ENCODE results near the gene HMGB1.

The HMGB1 gene

DNA sequence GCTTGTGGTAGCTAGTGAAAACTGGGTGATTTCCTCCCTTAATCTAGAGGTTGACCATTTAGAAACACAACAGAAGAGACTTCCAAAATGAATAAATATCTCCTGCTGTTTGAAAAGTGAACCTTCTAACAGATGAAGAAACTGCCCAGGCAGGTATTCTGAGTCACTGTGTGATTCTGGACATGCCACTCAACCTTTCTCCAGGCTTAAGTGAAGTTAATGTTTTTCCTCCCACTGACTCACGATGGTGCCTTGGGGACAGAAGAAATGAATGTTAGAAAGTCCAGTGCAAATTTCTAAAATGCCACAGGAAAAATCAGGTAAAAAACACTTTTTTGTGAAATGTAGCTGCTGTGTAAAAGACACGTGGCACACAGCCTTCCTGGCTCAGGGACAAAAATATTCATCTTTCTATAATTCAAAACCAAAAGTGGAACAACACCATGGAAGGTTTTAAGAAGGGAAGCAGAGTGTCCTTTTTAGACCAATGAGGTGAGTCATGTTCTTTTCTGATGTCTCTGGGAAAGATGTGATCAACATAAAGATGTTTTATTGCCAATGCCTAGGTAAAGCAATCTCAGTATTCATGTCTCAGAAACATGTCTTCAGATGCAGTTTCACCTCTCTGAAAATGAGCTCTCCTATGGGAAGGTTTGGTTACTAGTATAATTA is 34.3 kb downstream of the HMGB1 start:
- FAIRE-seq: no peak
- peak; percentile 16 for DNase-seq (ENCODE audit: low spot score)

DNA sequence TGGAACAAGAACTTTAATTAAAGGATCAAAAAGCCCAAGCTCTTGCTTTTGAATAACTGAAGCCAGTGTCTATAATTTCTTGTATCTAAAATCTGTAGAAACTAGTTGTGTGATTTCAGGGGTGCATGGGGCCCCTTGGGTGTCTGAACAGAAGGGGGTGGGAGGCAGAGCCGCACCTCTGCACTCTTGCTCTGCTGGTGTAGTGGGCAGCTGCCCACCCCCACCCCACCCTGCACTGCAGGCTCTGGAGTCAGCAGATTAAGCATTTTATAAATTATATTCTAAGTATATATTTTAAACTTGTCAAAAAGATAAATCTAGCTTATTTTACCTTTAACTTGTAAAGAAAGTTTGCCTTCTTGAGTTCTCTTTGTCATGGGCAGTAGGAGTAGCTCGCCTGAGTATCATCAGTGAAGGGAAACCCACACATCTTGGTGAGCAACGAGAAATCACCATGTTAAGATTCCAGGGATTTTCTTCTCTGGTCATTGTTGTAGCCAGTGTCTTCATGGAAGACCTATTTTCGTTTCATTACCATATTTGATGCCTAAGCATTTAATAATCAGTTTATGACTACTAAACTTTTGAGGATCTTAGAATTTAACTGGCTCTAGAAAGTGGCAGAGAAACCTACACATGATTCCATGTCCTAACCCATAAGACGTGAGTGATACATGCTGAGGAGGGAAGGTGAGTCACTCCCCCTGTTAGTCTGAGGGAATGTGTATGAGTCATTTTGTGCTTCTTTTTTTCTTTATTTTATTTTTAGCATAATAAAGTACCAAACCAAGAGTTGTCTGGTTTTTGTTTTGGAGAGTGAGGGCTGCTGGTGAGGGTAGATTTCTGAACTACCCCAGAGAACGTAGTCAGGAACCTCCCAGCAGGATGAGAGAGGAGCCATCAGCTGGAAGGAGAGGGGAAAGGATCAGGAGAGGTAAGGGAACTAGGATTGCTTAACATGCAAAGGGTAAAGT is 35.7 kb downstream of the HMGB1 start:
- FAIRE-seq (no peak), DNase-seq (ENCODE audit: low spot score) (peak; percentile 60)

DNA sequence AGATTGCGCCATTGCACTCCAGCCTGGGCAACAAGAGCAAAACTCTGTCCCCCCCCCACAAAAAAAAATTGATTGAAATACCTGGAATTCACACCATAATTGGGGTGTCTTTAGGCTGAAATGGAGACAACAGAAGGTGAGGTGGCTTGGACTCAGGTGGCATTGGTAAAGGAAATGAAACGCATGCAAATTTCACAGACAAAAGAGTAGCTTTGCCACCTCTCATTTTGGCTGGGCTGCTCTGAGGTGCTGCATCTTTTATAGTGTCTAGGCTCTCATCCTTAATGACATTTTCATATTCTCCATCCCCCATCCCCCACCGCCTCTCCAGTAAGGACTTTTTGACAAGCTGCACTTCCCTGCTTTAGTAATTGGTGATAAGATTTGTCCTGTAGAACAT is 36.5 kb downstream of the HMGB1 start:
- FAIRE-seq (no peak), DNase-seq (ENCODE audit: low spot score) (no peak)

DNA sequence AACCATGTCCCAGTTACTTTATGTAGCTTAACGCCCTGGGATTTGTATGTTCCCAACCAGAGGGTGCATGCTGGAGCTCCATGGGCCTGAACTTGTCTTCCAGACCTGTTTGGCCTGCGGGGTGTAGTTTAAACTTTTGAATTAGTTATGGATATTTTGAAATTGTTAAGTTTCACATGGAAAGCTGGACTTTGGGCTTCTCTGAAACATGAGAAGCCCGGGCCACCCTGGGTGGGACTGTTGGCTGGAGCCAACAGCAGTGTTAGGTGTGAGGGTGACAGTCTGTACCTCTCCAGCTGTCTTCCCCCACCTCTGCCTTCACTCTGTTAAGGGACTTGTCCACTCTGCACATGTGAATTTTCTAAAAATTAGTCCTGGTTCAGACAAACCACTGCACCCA is 41.8 kb downstream of the HMGB1 start:
- FAIRE-seq (no peak), DNase-seq (ENCODE audit: low spot score) (no peak)

DNA sequence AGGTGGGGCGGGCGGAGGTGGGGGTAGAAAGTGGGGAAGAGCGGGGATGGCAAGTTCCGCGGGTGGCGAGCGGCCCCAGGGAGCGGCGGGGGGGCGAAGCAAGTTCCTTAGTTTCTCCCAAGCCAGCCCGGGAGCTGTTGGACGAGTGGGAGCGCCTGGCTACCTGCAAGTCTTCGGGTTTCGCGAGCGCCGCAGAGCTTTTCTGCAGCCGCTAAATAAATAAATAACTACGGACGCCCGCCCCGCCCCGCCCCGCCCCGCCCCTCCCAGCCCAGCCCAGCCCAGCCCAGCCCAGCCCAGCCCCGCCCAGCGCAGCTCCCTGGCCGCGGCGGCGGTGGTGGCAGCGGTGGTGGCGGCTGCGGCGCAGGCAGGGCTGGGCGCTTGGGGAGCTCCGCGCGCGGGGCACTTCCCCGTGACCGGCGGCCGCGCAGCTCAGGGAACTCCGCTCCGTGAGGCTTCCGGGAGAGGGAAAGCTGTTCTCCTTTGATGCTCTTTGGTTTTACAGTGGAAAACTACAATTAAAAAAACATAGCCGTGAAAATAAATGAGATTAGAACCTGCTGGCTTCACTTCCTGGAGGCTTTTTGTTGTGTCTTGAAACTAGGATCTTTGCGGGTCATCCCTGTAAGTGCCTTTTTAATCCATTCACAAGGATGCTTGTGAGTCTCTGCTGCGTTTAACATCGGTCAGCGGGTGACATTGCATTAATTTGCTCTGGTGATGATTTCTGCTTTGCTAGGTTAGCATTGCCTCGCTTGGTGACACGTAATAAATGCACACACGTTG is 43.5 kb downstream of the HMGB1 start, which contains the start of gene UBE2L5:
UBE2L5 (plus strand) TSS at position 440 of the 786 bp plus-strand sequence. CDS start 5,498 bp downstream, outside the sequence.
- FAIRE-seq: no peak
- peak; percentile 64 for DNase-seq (ENCODE audit: low spot score)

DNA sequence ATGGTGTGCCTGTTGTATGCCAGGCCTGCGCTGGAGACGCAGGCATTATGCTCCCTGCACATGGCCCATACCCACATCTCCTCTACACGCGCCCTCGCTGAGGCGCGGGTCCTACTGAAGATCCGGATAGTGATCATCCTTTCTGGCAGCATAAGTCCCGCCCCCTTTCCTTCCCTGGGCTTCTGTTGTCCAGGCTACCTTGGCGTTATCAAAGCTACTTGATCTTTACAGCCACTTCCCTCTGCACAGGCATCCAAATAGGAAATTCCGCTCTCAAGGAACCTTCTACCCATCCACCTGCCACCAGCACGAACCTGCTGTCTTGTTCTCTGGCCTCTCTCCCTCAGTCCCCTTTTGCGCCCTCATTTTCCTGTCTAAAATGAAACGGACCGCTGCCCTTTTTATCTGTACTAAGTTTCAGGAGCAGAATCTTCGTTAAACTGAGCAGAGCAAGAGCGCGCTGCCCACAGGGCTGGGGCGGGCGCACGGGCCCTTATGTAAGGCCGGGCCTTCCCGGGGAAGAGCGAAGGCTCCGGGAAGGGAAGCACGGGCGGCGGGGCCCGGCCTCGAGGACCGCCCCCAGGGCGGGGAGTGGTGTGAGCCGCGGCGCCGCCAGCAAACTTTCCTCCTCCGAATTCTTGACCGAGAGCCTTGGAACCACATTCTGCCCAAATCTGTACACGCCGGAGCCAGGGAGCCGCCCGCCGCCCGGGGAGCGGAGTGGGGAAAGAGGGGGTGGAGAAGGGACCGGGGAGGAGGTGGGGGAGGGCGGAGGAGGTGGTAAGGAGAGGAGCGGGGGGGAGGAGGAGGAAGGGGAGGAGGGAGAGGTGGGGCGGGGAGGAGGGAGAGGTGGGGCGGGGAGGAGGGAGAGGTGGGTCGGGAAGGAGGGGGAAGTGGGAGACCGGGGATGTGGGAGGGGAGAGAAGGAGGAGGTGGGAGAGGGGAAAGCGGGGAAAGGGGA is 44.4 kb downstream of the HMGB1 start:
- peak; percentile 69 for DNase-seq (ENCODE audit: low spot score)
- FAIRE-seq: peak; percentile 74

DNA sequence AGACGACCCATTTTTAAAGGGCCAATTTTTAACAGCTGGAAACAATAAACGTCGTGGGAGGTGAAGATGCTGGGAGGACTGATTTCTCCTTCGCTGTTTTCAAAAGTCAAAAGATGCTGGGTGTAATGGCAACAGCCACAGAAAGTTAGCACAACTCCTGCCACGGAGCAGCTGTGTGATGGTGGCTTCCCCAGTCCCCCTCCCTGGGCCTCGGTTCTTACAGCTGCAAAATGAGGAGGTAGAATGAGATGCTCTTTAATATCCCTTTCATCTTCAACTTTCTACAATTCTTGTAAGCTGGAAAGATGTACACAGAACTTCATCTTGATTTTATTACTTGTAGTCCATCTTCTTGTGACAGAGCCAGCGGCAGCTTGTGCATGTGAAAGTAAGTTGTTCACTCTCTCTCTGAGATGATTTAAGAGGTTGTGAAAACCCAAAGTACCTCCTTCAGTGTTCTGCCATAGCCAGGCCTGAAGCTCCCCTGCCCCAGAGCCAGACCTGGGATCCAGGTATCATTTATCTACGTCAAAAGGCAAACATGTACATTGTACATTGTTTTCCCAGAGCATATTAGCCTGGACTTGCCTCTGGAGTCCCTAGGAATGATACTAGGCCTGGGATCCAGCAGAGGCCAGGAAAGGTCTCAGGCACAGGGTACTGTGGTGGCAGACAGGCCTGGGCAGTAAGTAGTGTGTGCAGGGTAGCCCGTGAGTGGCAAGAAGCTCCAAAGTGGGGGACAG is 46.8 kb downstream of the HMGB1 start:
- FAIRE-seq: no peak
- DNase-seq (ENCODE audit: low spot score): no peak

DNA sequence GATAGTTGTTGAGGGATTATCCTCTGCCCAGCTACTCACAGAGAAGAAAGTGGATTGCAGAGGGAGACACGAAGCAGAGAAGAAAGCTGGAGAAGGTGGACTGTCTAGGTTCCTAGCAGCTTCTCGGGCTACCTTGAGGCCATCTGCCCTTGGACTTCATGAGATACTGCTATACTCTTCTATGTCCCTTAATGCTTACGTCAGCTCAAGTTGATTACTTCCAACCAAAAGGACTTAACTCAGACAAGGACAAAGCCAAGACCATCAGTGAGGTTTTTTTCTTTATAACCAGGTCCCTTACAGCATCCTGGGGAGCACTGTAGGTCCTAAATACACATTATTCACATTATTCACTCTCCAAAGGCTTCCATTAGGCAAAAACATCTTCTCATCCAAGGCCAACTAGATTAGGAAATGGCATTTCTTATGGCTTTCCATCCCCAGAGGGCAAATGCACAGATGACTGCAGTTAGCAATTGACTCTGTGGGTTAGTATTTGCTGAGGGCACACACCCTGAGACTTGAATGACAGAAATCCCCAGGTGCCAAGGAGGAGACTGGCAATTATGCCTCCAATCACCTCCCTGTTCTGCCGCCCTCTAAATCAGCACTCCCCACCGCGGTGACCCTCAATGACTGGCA is 47.5 kb downstream of the HMGB1 start:
- FAIRE-seq: no peak

DNA sequence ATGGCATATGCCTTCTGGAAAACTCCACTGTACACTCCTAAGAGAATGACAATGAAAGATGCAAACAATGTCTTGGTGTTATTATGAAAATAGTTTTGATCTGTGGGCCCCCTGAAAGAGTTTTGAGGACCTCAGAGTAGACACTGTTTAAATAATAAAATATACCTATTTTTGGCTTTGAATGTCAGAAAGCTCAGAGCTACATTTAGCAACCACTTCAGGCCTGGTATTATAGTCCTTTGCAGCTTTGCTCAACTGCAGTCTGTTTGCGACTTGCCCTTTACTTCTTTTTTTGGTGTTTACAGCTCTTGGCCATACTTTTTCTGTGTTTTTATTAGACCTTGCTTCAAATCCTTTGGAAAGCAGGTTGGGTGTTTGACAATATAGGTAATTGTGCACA is 49.3 kb downstream of the HMGB1 start:
- DNase-seq (ENCODE audit: low spot score) (no peak), FAIRE-seq (no peak)

More for the DNA sequence above, 47.5 kb downstream of the HMGB1 start:
- no peak for DNase-seq (ENCODE audit: low spot score)

DNA sequence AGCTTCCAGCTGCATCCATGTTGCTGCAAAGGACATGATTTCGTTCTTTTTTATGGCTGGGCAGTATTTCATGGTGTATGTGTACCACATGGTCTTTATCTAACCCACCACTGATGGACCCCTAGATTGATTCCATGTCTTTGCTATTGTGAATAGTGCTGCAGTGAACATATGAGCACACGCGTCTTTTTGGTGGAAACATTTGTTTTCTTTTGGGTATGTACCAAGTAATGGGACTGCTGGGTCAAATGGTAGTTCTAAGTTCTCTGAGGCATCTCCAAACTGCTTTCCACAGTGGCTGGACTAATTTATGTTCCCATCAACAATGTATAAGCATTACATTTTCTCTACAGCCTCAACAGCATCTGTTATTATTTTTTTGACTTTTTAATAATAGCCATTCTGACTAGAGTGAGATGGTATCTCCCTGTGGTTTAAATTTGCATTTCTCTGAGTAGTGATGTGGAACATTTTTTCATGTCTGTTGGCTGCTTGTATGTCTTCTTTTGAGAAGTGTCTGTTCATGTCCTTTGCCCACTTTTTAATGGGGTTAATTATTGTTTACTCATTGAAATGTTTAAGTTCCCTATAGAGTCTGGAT is 50.2 kb downstream of the HMGB1 start:
- DNase-seq (ENCODE audit: low spot score) (no peak), FAIRE-seq (no peak)

DNA sequence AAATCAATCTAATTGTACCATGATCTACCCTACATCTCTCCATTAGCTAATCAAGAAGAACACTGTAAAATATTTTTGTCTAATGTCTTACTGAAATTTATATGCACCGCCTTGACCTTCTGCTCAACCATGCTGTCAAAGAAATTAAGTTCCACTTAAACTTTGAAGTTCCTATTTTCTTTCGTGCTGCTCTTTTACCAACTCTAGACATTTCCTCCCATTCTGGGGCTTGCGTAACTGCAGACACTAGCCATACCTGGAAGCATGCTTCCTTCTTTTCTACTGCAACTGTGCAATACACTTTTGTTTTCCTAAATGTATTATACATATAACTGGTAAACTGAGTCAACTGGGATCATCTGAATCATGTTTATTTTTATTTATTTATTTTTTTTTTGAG is 51.9 kb downstream of the HMGB1 start:
- DNase-seq (ENCODE audit: low spot score) (no peak), FAIRE-seq (no peak)

DNA sequence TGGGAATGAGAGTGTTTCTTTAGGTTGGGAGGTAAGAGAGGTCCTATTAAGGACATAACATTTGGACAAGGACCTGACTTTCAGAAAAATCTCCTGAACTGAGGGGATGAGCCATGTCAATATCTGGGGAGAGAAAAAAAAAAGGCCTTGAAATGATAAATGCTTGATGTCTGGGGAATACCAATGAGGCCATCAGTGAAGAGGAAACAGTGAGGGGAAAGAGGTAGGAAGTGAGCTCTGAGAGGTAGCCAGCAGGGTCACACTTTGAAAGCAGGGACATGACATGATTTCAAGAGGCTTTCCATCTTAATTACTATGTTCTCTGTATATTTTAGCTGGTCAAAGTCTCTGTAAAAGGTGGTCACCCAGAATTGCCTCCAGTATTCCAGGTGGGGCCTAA is 53.4 kb downstream of the HMGB1 start:
- FAIRE-seq: no peak
- no peak for DNase-seq (ENCODE audit: low spot score)

DNA sequence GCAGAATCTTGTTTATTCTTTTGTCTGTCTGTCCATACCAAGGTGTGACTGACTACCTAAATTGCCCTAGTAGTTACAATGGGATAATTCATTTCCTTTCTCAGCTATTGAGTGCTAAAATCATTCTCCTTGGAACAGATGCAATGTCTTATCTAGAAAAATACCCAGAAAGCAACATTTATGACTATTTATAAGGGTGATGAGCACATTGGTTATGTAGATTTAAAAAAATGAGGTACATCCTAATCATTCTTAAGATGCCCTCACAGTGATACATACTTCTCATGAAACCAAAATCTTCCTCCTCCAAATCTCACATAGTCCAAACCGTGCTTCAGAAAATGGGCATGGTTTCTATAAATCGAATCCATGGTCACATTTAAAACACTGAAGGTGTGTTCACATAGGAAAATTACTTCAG is 55.0 kb downstream of the HMGB1 start:
- FAIRE-seq (no peak), DNase-seq (ENCODE audit: low spot score) (no peak)

DNA sequence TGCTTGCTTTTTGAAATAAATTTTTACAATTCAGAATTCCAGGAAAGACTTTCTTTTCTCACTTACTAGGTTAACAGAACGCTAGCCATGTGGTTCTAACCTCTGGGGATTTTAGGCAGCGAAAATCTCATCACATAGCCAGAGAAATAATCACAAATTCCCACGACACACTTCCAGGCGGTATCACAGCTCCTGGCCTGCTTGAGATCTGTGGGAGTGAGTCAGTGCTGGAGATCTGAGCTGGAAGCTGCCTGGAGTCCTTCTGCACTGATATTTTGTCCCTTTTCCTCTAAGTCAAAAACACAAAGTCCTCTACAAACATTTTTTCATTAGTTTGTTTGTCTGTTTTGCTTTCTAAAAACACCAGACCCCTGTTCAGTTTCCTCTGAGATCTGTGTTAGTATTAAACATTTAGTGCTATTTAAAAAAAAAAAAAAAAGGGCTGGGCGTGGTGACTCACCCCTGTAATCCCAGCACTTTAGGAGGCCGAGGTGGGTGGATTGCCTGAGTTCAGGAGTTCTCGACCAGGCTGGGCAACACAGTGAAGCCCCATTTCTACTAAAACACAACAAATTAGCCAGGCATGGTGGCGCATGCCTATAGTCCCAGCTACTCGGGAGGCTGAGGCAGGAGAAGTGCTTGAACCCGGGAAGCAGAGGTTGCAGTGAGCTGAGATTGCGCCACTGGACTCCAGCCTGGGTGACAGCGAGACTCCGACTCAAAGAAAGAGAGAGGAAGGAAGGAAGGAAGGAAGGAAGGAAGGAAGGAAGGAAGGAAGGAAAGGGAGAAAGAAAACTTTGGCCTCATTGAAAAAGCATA is 55.6 kb downstream of the HMGB1 start:
- FAIRE-seq (no peak), DNase-seq (ENCODE audit: low spot score) (peak; percentile 45)

DNA sequence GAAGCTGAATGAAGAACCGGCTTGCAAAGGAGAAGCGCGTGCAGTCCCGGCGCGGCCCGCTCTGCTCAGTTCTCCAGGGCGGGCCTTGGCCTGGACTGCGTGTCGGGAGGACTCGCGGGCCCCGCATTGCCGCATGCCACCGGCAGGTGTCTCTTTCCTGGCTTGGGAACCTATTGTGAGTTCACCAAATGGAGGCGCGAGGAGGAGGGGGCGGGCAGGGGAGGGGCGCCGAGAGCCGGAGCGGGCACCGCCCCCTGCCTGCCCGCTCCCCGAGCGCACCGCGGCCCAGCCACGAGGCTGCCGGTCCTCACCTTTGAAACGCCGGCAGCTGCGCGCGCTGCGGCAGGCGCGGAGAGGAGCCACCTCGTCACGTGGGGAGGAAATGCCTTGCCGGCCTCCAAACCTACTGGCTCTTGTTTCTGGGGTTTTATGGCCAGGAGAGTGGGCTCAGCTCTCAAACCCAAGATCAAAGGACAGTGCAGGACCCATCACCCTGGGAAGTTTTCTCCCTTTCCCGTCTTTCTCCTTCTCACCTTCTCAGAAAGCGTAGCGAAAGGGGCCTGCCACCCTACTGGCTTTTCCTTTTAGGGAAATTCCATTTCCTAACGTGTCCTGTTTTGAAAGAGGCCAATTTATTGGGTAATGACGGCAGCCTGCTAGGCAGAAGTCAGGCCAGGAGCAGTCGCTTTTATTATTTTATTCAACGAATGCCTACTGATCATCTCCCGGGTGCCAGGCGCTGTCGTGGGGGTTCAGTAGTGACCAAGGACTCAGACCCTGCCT is 57.2 kb downstream of the HMGB1 start:
- FAIRE-seq (no peak), DNase-seq (ENCODE audit: low spot score) (peak; percentile 73)

DNA sequence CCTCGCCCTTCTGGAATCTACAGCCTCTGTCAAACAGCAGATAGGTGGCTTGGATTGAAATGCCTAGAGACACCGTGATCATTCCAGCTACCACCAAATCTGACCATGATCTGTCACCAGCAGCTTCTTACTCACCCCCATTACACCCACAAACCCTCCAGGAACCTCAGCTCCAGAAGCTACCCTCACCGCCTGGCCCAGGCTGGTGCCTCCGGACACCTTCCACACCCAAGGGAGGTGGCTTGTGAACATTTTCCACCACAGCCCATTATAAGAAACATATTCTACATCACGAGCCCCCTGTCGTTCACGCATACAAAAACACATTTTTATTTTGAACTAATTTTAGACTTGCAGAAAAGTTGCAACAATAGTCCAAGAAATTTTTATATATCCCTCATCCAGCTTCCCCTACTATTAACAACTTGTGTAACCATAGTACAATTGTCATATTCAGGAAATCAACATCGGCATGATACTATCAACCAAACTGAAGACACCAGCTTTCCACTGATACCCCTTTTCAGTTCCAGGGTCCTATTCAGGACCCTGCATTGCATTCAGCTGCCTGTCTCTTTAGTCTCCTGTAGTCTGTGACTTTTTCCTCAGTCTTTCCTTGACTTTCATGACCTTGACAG is 58.8 kb downstream of the HMGB1 start:
- DNase-seq (ENCODE audit: low spot score) (no peak), FAIRE-seq (no peak)

Measured in urothelium cell line (cell line).